Cerebellar nuclear complex (tissue), 1 donor: ENCODE measurements around the gene DOCK1.

Source experiments
- DNase-seq, 2 experiments: peaks; one replicate each; lab custom pipeline; 2025; lab: John Stamatoyannopoulos, UW

The DOCK1 gene

GRCh38 chr10:127353544-127353943, 448.3 kb downstream of the DOCK1 start:
- DNase-seq, result no peak

GRCh38 chr10:127354255-127354654, 449.0 kb downstream of the DOCK1 start:
- DNase-seq, result no peak

DNA sequence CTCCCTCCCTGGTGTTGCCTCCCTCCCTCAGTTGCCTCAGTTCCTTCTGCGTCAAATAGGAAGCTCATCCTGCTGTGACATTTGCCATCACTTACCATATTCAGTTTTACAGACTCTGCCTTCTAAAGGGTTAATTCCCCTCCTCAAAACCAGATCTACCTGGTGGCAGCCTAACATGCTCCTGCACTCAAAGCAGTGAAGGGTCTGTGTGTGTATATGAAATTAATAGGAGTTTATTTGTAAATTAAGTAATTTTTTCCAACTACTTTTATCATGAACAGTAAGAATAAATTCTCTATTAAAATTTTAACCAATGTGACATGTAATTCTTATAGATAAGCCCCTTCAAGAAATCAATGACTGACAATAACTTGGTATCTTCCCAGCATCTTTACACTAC, 449.8 kb downstream of the DOCK1 start:
- DNase-seq, result no peak

GRCh38 chr10:127356360-127356759, 451.1 kb downstream of the DOCK1 start:
- DNase-seq, result no peak

DNA sequence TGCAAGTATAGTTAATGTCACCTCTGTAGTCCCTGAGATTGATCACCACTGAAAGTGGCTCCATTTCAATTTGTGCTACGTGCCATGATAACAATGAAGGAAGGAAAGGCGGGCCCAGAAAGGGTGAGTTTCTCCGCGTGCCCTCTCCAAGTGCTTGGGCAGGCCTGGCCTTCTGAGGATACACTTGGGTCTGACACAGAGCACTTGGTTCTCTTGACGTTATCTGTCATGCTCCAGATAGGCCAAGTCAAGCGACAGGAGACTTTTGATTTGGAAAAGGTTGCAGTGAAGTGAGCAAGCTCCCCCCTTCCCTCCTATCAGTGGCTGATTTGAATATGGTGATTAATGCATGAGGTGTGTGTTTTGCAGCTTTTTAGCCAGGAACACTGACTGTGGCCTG, 452.0 kb downstream of the DOCK1 start:
- DNase-seq, result no peak

DNA sequence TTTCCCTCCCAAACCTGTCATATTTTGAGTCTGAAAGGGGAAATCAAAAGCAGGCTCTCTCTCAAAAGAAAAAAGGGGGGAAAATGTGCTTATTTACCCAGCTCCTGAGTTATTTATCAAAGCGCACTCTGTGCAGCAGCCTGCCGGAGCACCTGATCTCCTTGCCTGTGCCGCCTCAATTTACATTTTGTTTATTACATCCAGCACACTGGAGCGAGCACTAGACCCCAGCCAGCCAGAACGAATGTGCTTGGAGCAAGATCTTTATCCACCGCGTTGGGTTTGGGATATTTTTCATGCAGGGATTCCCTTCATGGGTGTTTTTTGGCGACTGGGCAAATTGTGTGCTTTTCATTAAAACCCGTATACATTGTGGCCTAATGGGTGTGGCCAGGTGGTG, 453.1 kb downstream of the DOCK1 start:
- DNase-seq, result no peak

DNA sequence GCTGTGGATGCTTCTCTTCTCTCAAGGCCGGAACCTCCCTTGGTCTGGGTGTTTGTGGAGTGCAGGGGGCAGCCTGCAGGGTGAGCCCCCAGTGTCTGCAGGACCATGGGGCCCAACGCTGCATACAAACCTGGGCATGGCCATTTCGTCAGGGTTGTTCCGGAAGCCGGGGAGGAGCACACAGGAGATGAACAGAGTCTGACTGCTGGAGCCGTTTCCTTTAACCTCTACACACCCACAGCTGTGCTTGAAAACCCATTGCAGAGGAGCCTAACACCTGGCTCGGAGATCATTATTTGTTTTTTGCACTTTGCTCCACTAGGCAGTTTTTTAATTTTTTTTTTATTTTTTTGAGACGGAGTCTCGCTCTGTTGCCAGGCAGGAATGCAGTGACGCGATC, 458.8 kb downstream of the DOCK1 start:
- DNase-seq, result no peak

GRCh38 chr10:127368101-127368500, 462.9 kb downstream of the DOCK1 start:
- DNase-seq, result no peak

GRCh38 chr10:127368929-127369328, 463.7 kb downstream of the DOCK1 start:
- no peak for DNase-seq

DNA sequence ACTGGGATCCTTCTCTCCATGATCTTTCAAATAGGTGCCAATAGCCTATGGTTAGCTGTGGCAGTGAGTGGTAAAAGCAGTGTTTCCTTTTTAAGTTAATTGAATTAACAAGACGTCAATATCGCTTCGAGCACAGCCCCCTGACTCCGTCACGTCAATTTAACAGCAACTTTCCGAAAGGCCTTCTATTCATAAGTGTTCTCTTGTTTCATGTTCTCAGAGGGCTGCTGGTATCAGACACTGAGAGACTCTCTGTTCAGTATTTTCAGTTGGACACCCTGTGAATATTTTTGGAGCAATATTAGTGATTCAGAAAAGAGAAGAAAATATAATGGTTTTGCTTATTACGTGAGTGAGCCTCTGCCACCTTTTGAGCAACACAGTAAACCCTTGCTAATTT, 465.4 kb downstream of the DOCK1 start:
- DNase-seq, result no peak

DNA sequence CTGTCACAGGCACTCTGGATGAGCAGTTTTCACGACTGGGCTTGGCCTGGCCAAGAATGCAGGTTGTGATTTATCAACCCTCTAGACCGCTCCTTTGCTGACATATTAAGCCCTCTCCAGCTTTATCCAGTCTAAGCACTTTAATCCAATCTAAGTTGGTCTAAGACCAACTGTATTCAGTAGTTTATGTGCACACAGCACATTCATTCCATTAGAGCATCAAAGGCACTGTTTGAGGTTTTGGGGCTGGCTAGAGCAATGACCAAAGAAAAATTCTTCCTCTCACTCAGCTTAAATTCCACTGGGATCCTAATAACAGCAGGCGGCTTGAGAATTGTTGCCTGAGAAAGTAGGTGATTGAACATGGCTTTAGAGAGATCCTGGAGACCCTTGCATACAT, 467.1 kb downstream of the DOCK1 start:
- no peak for DNase-seq

GRCh38 chr10:127374074-127374680, 468.9 kb downstream of the DOCK1 start:
- DNase-seq, result no peak

DNA sequence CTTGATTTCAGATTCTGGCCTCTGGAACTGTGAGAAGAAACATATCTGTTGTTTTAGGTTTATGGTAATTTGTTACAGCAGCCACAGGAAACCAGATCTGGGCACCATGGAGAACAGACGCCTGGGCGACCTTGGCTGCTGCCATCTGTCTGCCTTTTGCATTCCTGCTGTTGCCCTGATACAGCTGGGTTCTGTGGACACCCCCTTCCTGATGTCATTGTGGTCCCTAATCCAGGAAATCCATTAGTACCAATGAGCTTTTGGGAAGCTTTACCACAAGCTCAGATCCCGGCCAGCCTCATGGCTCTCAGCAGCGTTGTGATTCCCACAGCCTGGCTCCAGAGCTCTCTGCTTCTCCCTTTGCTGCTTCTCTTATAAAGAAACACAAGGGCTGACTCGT, 469.7 kb downstream of the DOCK1 start:
- DNase-seq, result no peak

DNA sequence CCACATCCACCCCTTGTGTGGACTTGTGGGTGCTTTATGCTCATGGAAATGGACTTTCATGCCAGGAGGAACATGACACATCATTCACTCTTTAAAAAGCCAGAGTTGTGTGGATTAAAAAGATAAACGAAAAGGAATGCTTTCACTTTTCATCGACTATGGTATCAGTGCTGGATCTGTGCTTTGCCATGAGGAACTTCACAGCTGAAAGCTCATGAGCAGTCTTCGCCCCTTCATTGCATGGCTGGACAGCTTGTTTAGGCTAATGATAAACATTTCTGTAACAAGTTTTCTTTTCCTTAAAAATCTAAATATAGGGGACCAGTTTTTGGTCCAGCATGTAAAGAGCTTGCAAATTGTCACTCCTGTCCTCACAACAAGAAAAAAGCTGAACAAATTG, 470.2 kb downstream of the DOCK1 start:
- DNase-seq, result no peak

GRCh38 chr10:127376071-127376470, 470.8 kb downstream of the DOCK1 start:
- no peak for DNase-seq

- DNase-seq, result no peak
Observed at GRCh38 chr10:127378628-127379027, 473.4 kb downstream of the DOCK1 start.

DNA sequence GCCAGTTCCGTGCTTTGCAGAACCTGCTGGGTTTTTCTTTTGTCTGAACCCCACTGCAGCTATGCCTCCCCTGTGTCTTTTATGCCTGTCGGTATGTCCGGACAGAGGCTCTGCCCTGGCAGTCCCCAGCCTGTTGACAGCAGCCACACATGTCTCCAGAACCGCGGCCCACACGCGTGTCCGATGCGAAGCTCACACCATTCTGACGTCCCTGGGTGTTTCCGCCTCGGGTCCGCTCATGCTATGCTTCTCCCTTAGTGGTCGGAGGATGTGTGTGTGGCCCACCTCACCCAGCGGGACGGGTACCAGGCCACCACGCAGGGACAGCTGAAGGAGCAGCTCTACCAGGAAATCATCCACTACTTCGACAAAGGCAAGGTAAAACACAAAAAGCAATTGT, 479.3 kb downstream of the DOCK1 start:
- DNase-seq, result no peak

GRCh38 chr10:127385066-127385465, 479.8 kb downstream of the DOCK1 start:
- no peak for DNase-seq

DNA sequence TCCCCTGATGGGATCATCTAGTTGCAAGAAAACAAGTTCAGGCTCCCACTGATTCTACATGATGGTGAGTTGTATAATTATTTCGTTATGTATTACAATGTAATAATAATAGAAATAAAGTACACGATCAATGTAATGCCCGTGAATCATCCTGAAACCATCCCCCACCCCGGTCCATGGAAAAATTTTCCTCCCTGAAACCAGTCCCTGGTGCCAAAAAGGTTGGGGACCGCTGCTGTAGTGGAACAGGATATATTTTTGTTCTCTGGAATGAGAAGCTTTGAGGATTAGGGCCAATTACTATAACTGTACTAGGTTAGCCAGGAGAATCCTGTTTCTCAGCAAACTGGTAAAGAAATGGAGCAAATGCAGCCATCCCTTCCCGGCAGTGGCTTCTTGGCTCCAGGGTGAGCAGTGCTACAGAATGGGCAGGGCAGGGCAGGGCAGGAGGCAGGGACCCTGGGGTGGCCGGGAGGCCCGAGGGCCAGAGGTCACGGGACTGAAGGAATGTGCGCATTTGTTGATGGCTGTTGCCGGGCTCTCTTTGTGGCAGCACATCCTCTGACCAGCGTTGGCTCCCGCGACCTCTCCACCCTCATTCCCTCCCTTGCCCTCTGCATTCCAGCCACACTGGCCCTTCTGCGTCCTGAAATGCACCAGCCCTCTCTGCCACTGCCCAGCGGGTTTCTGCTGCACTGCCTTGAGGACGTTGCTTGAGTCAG, 481.5 kb downstream of the DOCK1 start:
- no peak for DNase-seq

GRCh38 chr10:127391875-127392274, 486.6 kb downstream of the DOCK1 start:
- DNase-seq, result no peak

GRCh38 chr10:127392351-127393235, 487.4 kb downstream of the DOCK1 start:
- DNase-seq, result no peak

- DNase-seq, result no peak
Observed at GRCh38 chr10:127398140-127398970, 493.1 kb downstream of the DOCK1 start.
